Stimulated activated CD8-positive, alpha-beta memory T cell treated with anti-CD3 and anti-CD28 coated beads, Interleukin-4, amount 100 ng/mL, for 1 hour (primary cell): ENCODE measurements around the gene MVB12A.

ENCODE experiments used
- DNase-seq, 2 donors: peaks; one replicate each; pipeline ENCODE4 v3.0.0-alpha.2; 2020; ENCODE audit warnings: low read depth in 2 of 2, low spot score in 1 of 2

MVB12A gene

GRCh38 chr19:17404621-17405249 is 15.1 kb upstream of the MVB12A start:
- no peak for DNase-seq

DNA sequence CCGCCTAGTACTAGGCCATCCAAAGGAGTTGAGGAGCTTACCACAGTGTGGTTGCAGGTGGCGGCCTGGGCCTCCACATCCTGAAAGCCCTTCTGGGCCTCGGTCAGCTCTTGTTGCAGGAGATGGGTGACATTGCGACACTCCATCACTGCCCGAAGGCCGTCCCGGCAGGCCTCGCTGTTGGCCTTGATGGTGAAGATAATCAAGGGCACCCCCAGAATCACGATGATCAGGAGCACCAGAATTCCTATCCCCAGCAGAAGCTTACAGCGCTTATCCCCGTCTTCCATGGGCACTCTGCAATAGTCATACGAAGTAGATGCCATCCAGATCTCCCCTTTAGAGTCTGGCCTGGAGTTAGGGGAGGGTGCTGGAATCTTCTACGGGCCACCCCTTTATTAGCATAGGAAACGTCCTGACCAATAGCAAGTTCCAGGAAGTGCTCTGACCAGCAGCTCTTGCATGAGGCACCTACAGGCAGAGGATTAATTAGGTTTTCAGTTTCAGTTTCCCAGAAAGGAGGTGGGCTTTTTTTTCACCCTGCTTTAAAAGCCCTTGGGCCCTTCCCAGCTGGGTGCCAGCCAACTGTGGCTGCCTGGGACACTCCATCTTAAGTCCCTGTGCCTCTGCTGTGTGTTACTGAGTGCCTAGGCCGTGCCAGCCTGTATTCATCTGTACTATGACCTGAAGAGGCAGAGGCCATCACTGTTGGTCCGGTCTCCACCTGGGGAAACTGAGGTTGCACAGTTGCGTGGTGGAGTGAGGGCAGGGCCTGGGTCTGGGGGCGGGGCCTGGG is 14.4 kb upstream of the MVB12A start, which contains the start of gene BST2:
BST2 (minus strand) TSS at position 381 of the 796 bp plus-strand sequence; CDS start at position 326, 55 bp downstream.
- DNase-seq, result no peak

GRCh38 chr19:17406046-17406886 is 13.6 kb upstream of the MVB12A start:
- DNase-seq, result no peak

DNA sequence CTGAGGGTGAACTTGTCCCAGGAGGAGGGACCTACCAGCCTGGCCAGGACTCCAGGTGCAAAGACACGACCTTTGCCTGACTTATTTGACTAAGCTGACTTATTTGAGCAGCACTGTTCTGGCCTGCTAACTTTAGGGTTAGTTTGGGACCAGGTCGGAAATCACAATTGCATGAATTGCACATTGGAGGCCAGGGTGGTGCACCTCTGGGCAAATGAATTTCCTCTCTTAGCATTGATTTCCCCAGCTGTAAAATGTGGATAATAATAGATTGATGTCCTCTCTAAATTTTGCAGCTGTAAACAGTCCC is 13.0 kb upstream of the MVB12A start:
- DNase-seq, result no peak

- no peak for DNase-seq
Measured at GRCh38 chr19:17409990-17410389, 9.9 kb upstream of the MVB12A start.

DNA sequence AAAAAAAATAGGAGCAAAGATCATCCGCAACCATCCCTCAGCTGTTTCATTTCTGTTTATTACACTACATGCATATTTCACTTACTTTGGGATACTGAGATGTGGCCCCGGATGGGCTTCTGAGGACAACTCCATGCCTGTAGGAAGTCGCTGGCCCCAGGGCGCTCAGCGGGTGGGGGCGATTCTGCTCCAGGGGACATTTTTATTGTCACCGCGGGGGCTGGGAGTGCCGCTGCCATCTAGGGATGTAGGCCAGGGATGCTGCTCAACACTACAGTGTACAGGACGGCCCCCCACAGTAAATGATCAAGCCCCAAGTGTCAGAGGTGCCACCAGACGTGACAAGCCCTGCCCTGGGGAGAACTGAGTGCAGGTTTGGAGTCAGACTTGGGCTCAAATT is 8.0 kb upstream of the MVB12A start:
- no peak for DNase-seq

GRCh38 chr19:17414097-17414496 is 5.8 kb upstream of the MVB12A start:
- no peak for DNase-seq

GRCh38 chr19:17415121-17415520 is 4.7 kb upstream of the MVB12A start:
- DNase-seq, result no peak

DNA sequence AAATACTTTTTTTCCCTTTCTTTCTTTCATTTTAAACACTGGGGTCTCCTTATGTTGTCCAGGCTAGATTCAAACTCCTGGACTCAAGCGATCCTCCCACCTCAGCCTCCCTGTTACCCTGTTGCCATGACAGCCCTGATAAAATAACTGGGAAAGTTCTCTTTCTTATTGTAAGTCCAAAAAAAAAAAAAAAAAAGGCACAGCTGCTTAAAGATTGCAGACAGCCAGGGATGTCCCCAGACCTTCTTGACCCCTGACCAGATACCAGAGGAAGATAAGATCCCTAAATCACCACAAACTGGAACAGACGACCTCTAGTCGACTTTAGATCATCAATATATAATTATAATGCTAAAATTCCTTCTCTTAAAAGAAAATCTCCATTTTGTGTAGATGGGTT is 1.1 kb upstream of the MVB12A start:
- no peak for DNase-seq

- no peak for DNase-seq
Measured at GRCh38 chr19:17419154-17419620, 660 bp upstream of the MVB12A start.

DNA sequence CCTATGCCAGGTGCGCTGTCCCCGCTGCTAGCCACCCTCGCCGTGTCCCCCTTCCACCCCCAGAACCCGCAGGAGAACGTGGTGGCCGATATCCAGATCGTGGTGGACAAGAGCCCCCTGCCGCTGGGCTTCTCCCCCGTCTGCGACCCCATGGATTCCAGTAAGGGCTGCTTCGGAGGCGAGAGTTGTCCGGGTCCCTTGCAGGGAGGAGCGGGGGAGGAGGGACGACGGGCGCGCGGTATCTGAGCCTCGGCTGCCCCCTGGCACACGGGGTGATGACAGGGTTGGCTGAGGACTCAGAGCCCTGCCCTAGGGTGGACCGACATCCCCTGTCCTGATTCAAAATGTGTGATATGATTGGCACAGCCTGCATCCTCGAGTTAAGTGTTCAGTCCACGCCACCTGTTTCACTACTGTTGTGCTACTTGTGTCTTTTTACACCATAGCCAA is 653 bp downstream of the MVB12A start:
- no peak for DNase-seq

GRCh38 chr19:17421942-17422341 is 2.1 kb downstream of the MVB12A start:
- no peak for DNase-seq

DNA sequence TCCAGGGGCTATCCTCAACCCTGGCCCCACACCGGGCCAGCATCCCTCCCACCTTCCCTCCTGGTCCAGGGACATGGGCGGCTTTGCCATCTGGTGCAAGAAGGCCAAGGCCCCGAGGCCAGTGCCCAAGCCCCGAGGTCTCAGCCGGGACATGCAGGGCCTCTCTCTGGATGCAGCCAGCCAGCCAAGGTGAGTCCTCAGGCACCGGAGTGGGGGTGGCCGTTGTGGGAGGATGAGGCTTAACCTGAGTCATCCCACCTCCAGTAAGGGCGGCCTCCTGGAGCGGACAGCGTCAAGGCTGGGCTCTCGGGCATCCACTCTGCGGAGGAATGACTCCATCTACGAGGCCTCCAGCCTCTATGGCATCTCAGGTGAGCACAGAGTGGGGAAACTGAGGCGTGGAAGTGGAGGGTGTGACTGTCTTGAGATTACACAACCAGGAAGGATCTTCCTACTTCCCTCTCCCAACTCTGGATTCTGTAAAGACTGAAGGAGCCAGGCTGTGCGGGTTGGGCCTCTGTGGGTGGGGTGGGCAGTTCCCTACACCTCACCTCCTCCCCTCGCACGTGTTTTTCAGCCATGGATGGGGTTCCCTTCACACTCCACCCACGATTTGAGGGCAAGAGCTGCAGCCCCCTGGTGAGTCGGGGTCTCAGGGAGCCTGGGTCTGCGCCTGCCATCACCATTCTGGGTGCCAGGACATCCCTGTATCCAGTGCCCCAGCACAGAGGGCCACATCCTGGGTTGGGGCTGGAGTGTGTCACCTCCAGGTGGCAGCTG is 3.8 kb downstream of the MVB12A start:
- DNase-seq, result no peak

DNA sequence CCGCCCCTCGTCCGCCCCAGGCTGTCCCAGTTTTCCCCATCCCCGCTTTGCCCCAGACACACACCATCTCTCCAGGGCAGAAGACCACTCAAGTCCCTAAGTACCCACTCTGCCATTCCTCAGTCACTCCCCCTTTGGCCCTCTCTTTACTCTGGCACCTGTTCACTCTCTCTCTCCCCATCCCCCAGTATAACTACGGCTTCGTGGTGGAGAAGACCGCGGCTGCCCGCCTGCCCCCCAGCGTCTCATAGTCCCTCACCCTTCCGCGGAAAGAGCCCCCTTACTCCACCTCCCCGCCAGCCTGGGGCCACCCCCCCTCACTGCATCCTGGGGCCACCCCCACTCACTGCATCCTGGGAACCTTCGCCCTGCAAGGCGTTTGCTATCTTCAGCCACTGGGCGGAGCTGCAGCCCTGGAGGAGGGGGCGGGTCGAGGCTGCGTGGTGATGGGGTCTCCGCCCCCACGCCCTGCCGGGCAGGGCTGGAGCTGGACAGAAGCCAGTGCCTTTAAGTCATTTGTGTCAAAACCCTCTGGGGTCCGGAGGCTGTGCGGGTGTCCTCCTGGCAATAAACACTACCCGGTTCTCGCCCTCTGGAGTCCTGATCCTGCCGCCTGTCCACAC is 5.0 kb downstream of the MVB12A start:
- no peak for DNase-seq

- no peak for DNase-seq
Measured at GRCh38 chr19:17429641-17430113, 9.8 kb downstream of the MVB12A start.

DNA sequence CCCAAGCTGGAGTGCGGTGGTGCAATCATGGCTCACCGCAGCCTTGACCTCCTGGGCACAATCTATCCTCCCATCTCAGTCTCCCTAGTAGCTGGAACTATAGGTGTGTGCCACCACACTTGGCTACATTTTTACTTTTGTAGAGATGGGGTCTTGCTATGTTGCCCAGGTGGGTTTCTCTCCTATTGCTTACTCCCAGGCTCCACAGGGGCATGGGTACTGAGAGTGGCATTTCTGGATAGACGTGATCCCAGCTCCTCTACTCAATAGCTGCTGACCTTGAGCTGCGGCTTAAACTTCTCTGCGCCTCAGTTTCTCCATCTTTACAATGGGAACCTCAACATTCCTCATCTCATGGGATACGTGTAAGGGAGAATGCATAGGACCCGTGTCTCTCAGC is 11.6 kb downstream of the MVB12A start:
- no peak for DNase-seq

DNA sequence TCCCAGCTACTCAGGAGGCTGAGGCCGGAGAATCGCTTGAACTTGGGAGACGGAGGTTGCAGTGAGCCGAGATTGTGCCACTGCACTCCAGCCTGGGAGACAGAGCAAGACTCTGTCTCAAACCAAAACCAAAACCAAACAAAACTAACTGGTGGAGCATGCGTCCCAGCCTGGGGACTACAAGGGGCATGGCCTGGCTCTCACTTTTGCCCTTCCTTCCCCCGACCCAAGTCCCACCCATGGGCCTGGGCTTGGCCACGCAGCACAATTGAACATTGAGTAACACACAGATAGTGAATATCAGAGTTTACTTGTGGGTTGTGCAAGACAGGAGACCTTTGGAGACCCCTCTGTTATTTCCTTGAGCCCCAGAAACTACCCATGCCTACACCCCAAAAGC is 15.4 kb downstream of the MVB12A start:
- DNase-seq, result no peak

GRCh38 chr19:17436094-17436873 is 16.4 kb downstream of the MVB12A start:
- DNase-seq, result no peak

DNA sequence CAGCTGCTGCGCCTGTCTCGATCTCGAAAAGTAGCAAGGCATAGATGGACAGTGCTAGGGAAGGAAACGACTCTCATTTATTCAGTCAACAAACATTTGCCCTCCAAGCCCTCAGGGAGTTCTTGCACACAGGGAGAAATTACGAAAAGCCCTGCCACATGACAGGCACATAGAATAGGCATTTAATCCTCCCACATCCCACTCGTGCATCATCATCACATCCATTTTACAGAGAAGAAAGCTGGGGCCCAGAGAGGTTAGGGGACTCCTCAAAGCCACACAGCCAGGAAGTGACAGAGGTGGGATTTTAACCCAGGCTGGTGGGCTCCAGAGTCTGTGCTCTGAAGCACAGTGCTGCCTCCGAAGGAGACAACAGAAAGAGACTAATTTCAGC is 17.0 kb downstream of the MVB12A start:
- DNase-seq, result no peak
